Endothelial cell (in vitro differentiated cells): ENCODE results near the gene EPHA2. TPM values are rescaled to one million over a fixed set of nuclear protein-coding genes. Genes with fewer than 3 reads are reported as not detected.

ENCODE experiments used
- DNase-seq: peaks from one replicate; pipeline ENCODE4 v3.0.0; 2021; ENCODE audit warnings: low spot score
- H3K27ac Mint-ChIP-seq: one replicate; pipeline ENCODE4 v1.8.0; 2021; ENCODE audit warnings: mixed read lengths, inconsistent platforms; ENCODE audit not compliant: unreplicated experiment
- H3K27me3 Mint-ChIP-seq: one replicate; pipeline ENCODE4 v1.8.0; 2021; ENCODE audit warnings: mild to moderate bottlenecking, moderate library complexity, mixed read lengths, inconsistent platforms; ENCODE audit not compliant: unreplicated experiment
- H3K36me3 Mint-ChIP-seq: one replicate; pipeline ENCODE4 v1.8.0; 2021; ENCODE audit warnings: mild to moderate bottlenecking, low read depth, mixed read lengths, inconsistent platforms; ENCODE audit not compliant: unreplicated experiment
- H3K4me1 Mint-ChIP-seq: one replicate; pipeline ENCODE4 v1.8.0; 2021; ENCODE audit warnings: mild to moderate bottlenecking, mixed read lengths, inconsistent platforms; ENCODE audit not compliant: unreplicated experiment
- H3K4me3 Mint-ChIP-seq: one replicate; pipeline ENCODE4 v1.8.0; 2021; ENCODE audit warnings: mild to moderate bottlenecking, mixed read lengths, inconsistent platforms; ENCODE audit not compliant: unreplicated experiment
- H3K9me3 Mint-ChIP-seq: one replicate; pipeline ENCODE4 v1.8.0; 2021; ENCODE audit warnings: mixed read lengths, inconsistent platforms; ENCODE audit not compliant: unreplicated experiment
- CTCF ChIP-seq: fragments of 200-600 bp; sonication (generic); IDR thresholded peaks from one replicate; pipeline ENCODE4 v1.5.0; 2021; ENCODE audit warnings: antibody characterized with exemption; ENCODE audit not compliant: unreplicated experiment
- total RNA-seq: library from RNA; stranded (reverse); fragmentation: NEBNext Ultra II Directional; extraction: Animal tissue kit (Norgen Biotek cat#: 25700); gene quantifications from one replicate; pipeline ENCODE4 v1.2.1, GENCODE V29; 2021; ENCODE audit not compliant: unreplicated experiment

Gene EPHA2
- total RNA-seq, 1 donor from 2014 or later = 109 TPM

GRCh38 chr1:16078925-16079656, 76.8 kb downstream of the EPHA2 start:
- Mint-ChIP-seq H3K4me3 (no peak overlapping the region), H3K27ac (no peak overlapping the region), H3K27me3 (peaks cover 6% of the 10 kb centered on the region), H3K9me3 (no peaks in the 10 kb centered on the region), H3K4me1 (peaks cover 14% of the 10 kb centered on the region), H3K36me3 (peaks cover 4% of the 10 kb centered on the region)
- DNase-seq = peak; percentile 82
- peak; percentile 75 for TF ChIP-seq CTCF

DNA sequence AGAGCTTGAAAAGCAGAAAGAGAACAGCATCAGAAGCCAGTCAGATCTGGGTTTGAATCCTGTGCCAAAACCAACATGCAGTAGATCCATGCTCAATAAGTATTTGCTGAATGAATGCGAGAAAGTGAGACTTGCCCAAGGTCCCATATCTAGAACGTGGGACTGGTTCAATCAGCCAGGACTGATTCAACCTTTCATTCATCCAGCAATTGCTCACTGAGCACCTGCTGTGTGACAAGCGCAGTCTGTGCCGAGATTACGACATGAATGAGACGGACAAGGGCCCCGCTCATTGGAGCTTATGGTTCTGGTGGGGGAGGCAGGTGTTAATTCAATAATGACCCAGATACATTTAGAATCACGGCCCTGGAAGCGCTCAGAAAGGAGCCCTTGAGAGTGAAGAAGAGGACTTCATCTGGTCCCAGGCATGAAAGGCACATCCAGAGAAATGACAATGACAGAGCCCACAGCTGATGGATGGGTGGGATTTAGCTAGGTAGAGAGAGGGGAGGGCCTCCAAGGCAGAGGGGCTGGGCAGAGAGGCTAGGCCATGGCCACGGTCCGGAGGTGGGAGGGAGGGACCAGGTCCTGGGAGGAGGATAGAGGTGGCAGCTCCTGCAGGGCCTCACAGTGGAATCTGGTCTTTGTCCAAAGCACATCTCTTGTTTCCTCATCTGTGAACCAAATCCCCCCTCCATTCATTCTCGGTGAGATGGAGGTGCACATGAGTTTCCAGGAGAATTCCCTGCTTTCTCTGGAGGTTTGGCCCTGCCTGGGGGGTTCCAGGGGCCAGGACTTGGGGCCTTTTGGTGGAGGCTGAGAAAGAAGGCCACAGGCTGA, 78.2 kb downstream of the EPHA2 start:
- H3K36me3 Mint-ChIP-seq = peaks cover 8% of the 10 kb centered on the region
- H3K4me3 Mint-ChIP-seq = no peak overlapping the region
- no peak for DNase-seq
- peak overlapping the region; percentile 75 for H3K27ac Mint-ChIP-seq
- H3K27me3 Mint-ChIP-seq = peaks cover 10% of the 10 kb centered on the region
- peaks cover 16% of the 10 kb centered on the region for H3K4me1 Mint-ChIP-seq
- no peak for TF ChIP-seq CTCF
- H3K9me3 Mint-ChIP-seq = no peaks in the 10 kb centered on the region

DNA sequence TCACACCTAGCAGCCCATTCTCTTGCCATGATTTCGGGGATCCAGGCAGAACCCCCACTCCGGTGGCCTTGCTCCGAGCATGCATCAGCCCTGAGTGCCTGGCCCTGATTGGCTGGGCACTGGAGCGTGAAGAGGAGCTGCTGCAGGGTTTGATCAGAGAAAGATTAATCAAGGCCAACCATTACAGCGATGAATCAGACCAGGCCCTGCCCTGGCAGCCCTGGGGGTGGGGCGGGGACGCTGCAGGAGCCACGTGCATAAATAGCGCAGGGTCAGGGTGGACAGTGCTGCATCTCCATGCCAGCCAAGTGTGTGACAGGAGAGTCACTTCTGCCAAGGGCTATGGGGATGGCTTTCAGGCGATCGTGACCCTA, 79.0 kb downstream of the EPHA2 start:
- Mint-ChIP-seq H3K4me3 (no peak overlapping the region), H3K27me3 (peaks cover 13% of the 10 kb centered on the region), H3K27ac (no peak overlapping the region), H3K36me3 (peaks cover 8% of the 10 kb centered on the region), H3K9me3 (no peaks in the 10 kb centered on the region), H3K4me1 (peaks cover 16% of the 10 kb centered on the region)
- no peak for TF ChIP-seq CTCF
- DNase-seq = no peak

DNA sequence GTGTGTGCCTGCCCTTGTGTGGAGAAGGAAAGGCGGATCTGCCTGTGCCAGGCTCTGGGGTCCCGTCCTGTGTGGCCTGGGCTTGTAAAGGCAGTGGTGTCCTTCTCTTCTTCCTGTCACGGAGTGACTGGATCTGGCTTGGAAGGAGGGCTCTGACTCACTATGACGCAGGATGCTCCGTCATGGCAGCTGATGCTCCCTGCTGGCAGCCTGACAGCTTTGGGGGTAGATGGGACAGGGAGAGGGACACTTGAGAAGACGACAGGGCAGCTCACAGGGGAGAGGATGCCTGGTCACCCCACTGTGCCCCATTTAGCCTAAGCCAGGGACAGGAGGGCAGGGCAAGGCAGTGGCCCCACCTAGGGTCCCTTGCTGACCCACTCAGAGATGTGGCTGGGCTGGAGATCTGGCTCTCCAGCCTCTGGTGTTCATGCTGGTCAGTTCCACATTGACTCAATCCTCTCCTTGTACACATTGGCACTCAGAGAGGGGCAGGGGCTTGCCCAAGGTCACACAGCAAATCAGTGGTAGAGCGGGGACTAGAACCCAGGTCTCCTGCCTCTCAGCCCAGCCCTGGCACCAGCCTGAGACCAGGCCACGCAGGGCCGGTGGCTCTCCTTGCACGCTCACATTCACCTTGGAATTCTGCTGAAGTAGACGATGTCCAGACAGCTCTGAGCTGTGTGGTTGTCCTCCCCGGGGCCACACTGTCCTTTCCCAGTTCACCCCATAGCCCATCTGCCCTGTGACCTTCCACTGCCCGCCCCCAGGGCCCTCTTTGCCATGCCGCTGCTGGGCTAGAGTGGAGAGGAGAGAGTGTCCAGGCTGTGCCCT, 79.6 kb downstream of the EPHA2 start:
- DNase-seq = no peak
- Mint-ChIP-seq H3K36me3 (peaks cover 8% of the 10 kb centered on the region), H3K4me1 (peaks cover 16% of the 10 kb centered on the region), H3K4me3 (no peak overlapping the region), H3K27ac (no peak overlapping the region), H3K27me3 (peaks cover 15% of the 10 kb centered on the region), H3K9me3 (no peaks in the 10 kb centered on the region)
- no peak for TF ChIP-seq CTCF
